IMR-90 (cell line): ENCODE measurements around the gene TRIM62. TPM values are rescaled to one million over a fixed set of nuclear protein-coding genes. Genes with fewer than 3 reads are reported as not detected.

Experiments used
- ATAC-seq: fragments of 200-7000 bp; cut with Tn5 transposase; 2 replicates; pipeline ENCODE4 v1.9.1; 2020; ENCODE audit warnings: low read depth, mild to moderate bottlenecking, moderate library complexity
- BruUV-seq: library from RNA; stranded (reverse); fragments of 400-500 nt; replicated peaks from 2 replicates; lab custom pipeline; 2021; lab: Mats Ljungman, UMichigan
- CTCF ChIA-PET: fragments of 300-600 bp; formaldehyde crosslinking; extraction: SDS; loops from one replicate; lab custom pipeline; 2021; ENCODE audit warnings: antibody characterized with exemption; lab: Yijun Ruan, JAX
- POLR2A ChIA-PET: fragments of 300-600 bp; sonication (Branson Sonifier 250); formaldehyde crosslinking; loops from one replicate; lab custom pipeline; 2022; ENCODE audit warnings: antibody characterized with exemption; ENCODE audit not compliant: unreplicated experiment; lab: Charles Lee
- DNase-seq: peaks from one replicate; pipeline ENCODE4 v3.0.0; 2013
- H2AFZ ChIP-seq: replicated peaks from 2 replicates; pipeline ENCODE3; 2013; ENCODE audit warnings: low read length, mild to moderate bottlenecking; ENCODE audit not compliant: poor library complexity
- H2AK5ac ChIP-seq: 2 replicates; pipeline ENCODE4 v1.6.1; 2013; ENCODE audit warnings: low read depth, low read length, inconsistent platforms
- H2AK9ac ChIP-seq: replicated peaks from 2 replicates; pipeline ENCODE3; 2013; ENCODE audit warnings: mild to moderate bottlenecking, low read depth, low read length, moderate library complexity; ENCODE audit not compliant: poor library complexity
- H2BK120ac ChIP-seq: 2 replicates; pipeline ENCODE4 v1.6.1; 2013; ENCODE audit warnings: low read depth, low read length, inconsistent platforms
- H2BK15ac ChIP-seq: 3 replicates; pipeline ENCODE4 v1.6.1; 2013; ENCODE audit warnings: low read depth, low read length, inconsistent platforms
- H2BK20ac ChIP-seq: 2 replicates; pipeline ENCODE4 v1.6.1; 2013; ENCODE audit warnings: low read depth, mild to moderate bottlenecking, inconsistent platforms, low read length, moderate library complexity
- H2BK5ac ChIP-seq: 2 replicates; pipeline ENCODE4 v1.6.1; 2013; ENCODE audit warnings: mild to moderate bottlenecking, low read depth, low read length, inconsistent platforms; ENCODE audit not compliant: poor library complexity, severe bottlenecking
- H3K14ac ChIP-seq: replicated peaks from 2 replicates; pipeline ENCODE4 v1.6.1; 2013; ENCODE audit warnings: low read depth, low read length, inconsistent platforms
- H3K18ac ChIP-seq: 2 replicates; pipeline ENCODE4 v1.6.1; 2013; ENCODE audit warnings: low read depth, low read length, control low read depth
- H3K23ac ChIP-seq: 2 replicates; pipeline ENCODE4 v1.6.1; 2013; ENCODE audit warnings: low read depth, low read length, inconsistent platforms
- H3K27ac ChIP-seq: 2 replicates; pipeline ENCODE4 v1.5.1; 2013; ENCODE audit warnings: mild to moderate bottlenecking, control low read depth, low read length; ENCODE audit not compliant: insufficient read depth
- H3K27me3 ChIP-seq: 2 replicates; pipeline ENCODE4 v1.6.1; 2013; ENCODE audit warnings: low read length; ENCODE audit not compliant: control insufficient read depth, insufficient read depth
- H3K36me3 ChIP-seq: 2 replicates; pipeline ENCODE4 v1.6.1; 2013; ENCODE audit warnings: low read length, mixed read lengths; ENCODE audit not compliant: control insufficient read depth, insufficient read depth
- H3K4ac ChIP-seq: 2 replicates; pipeline ENCODE4 v1.6.1; 2013; ENCODE audit warnings: low read depth, low read length, inconsistent platforms
- H3K4me1 ChIP-seq: 2 replicates; pipeline ENCODE4 v1.6.1; 2013; ENCODE audit warnings: low read length, mixed read lengths; ENCODE audit not compliant: control insufficient read depth, insufficient read depth
- H3K4me2 ChIP-seq: 2 replicates; pipeline ENCODE4 v1.6.1; 2013; ENCODE audit warnings: low read depth, mild to moderate bottlenecking, control low read depth, low read length, moderate library complexity
- H3K4me3 ChIP-seq: 2 replicates; pipeline ENCODE4 v1.5.1; 2013; ENCODE audit warnings: low read depth, mild to moderate bottlenecking, control low read depth, low read length, moderate library complexity; ENCODE audit not compliant: insufficient read depth
- H3K56ac ChIP-seq: 2 replicates; pipeline ENCODE4 v1.6.1; 2013; ENCODE audit warnings: low read length, inconsistent platforms; ENCODE audit not compliant: insufficient read depth; ENCODE audit errors: extremely low read depth
- H3K79me1 ChIP-seq, 2 experiments: 2 replicates each; pipeline ENCODE4 v1.6.1; 2013; ENCODE audit warnings: low read length in 2 of 2, inconsistent platforms in 1 of 2, low read depth in 1 of 2
- H3K9ac ChIP-seq: 2 replicates; pipeline ENCODE4 v1.6.1; 2013; ENCODE audit warnings: low read depth, low read length, control low read depth
- H3K9me1 ChIP-seq: 2 replicates; pipeline ENCODE4 v1.6.1; 2013; ENCODE audit warnings: low read length, inconsistent platforms; ENCODE audit not compliant: insufficient read depth
- H3K9me3 ChIP-seq: 2 replicates; pipeline ENCODE4 v1.6.1; 2013; ENCODE audit warnings: low read length; ENCODE audit not compliant: control insufficient read depth, insufficient read depth
- H4K20me1 ChIP-seq: 2 replicates; pipeline ENCODE4 v1.6.1; 2013; ENCODE audit warnings: low read length, inconsistent platforms; ENCODE audit not compliant: insufficient read depth
- H4K5ac ChIP-seq: 2 replicates; pipeline ENCODE4 v1.6.1; 2013; ENCODE audit warnings: mild to moderate bottlenecking, low read depth, low read length, control low read depth
- H4K8ac ChIP-seq, 2 experiments: 2 replicates each; pipeline ENCODE4 v1.6.1; 2013; ENCODE audit warnings: low read depth in 2 of 2, low read length in 2 of 2, control low read depth in 1 of 2, inconsistent platforms in 1 of 2
- H4K91ac ChIP-seq: 2 replicates; pipeline ENCODE4 v1.6.1; 2013; ENCODE audit warnings: low read depth, low read length, inconsistent platforms; ENCODE audit not compliant: insufficient read depth
- CTCF ChIP-seq: conservative IDR thresholded peaks from 2 replicates; pipeline ENCODE4 v1.5.1; 2012; ENCODE audit warnings: mild to moderate bottlenecking, low read depth, low read length, improper control_type of control experiment
- ELK1 ChIP-seq: fragments of 150-350 bp; IDR thresholded peaks from 2 replicates; pipeline ENCODE4 v1.6.1; 2016; ENCODE audit warnings: low read depth, mild to moderate bottlenecking, low read length, moderate library complexity, borderline replicate concordance
- NFE2L2 ChIP-seq: fragments of 150-350 bp; IDR thresholded peaks from 2 replicates; pipeline ENCODE4 v1.6.1; 2016; ENCODE audit warnings: low read depth, mild to moderate bottlenecking, low read length
- POLR2A ChIP-seq: IDR thresholded peaks from 2 replicates; pipeline ENCODE4 v1.6.1; 2012; ENCODE audit warnings: mild to moderate bottlenecking, low read depth, low read length
- RAD21 ChIP-seq: IDR thresholded peaks from 2 replicates; pipeline ENCODE4 v1.6.1; 2012; ENCODE audit warnings: low read length, improper control_type of control experiment
- RCOR1 ChIP-seq: IDR thresholded peaks from 2 replicates; pipeline ENCODE4 v1.6.1; 2012; ENCODE audit warnings: mild to moderate bottlenecking, low read length, improper control_type of control experiment; ENCODE audit not compliant: insufficient replicate concordance
- RFX5 ChIP-seq: IDR thresholded peaks from 2 replicates; pipeline ENCODE4 v1.8.0; 2012; ENCODE audit warnings: low read depth, mild to moderate bottlenecking, low read length, moderate library complexity
- SMC3 ChIP-seq: fragments of 150-350 bp; IDR thresholded peaks from 2 replicates; pipeline ENCODE4 v1.6.1; 2016; ENCODE audit warnings: low read depth, mild to moderate bottlenecking, antibody characterized with exemption, low read length, moderate library complexity
- WGBS, 2 experiments: methylation state at CpG; one replicate each; pipeline versions ENCODE4 v1.1.5 to v1.1.7; 2013; ENCODE audit warnings: missing lambda C conversion rate in 2 of 2; ENCODE audit not compliant: insufficient read length in 1 of 2; ENCODE audit errors: extremely low coverage in 2 of 2; 5-methylcytosine and 5-hydroxymethylcytosine counted together
- dilution Hi-C: fragments of 300-500 bp; cut with HindIII; formaldehyde crosslinking; loops from one replicate; pipeline ENCODE4 v1.14.3; 2018; ENCODE audit warnings: low sequenced_read_pairs; ENCODE audit not compliant: unreplicated experiment
- in situ Hi-C: fragments of 300-500 bp; cut with MboI; formaldehyde crosslinking; loops from 3 replicates; pipeline ENCODE4 v1.14.3; 2019; ENCODE audit warnings: low sequenced_read_pairs, inconsistent platforms, mixed read lengths
- intact Hi-C: fragments of 100-400 bp; cut with micrococcal nuclease; formaldehyde crosslinking; loops from 2 replicates; pipeline ENCODE4 v1.10.0; 2022
- polyA plus RNA-seq, 3 experiments: library from polyadenylated mRNA; depleted of rRNA; stranded (reverse); fragments of >200 nt; gene quantifications; 2 replicates each; pipeline ENCODE4 v1.2.3, GENCODE V29; 2012; ENCODE audit warnings: low replicate concordance in 1 of 3
- total RNA-seq: library from RNA; depleted of rRNA; stranded (reverse); fragments of >200 nt; gene quantifications from 2 replicates; pipeline ENCODE4 v1.2.3, GENCODE V29; 2012

The TRIM62 gene
- total and polyA plus RNA-seq, 2 of the 4 experiments (the other 2 are of a cell fraction): 3.0 to 11.1 TPM

- Histone ChIP-seq H3K9ac (no peak overlapping the region), H3K14ac (no peak overlapping the region), H3K56ac (no peak overlapping the region), H4K8ac (no peak overlapping the region), H2BK20ac (peak overlapping the region; percentile 16; the same call in 1 of the 2 replicates), H3K18ac (no peak overlapping the region), H2AFZ (no peak overlapping the region), H2AK5ac (no peak overlapping the region), H3K23ac (no peak overlapping the region; the same call in 1 of the 2 replicates), H3K27me3 (no peaks in the 10 kb centered on the region), H3K79me1 (peaks cover 3 to 28% of the 10 kb centered on the region in 2 experiments; a peak in 3 of 4 replicates), H3K4ac (peak overlapping the region; percentile 31), H3K4me2 (no peak overlapping the region), H3K9me3 (no peaks in the 10 kb centered on the region), H3K4me1 (peaks cover 20% of the 10 kb centered on the region), H4K20me1 (no peaks in the 10 kb centered on the region), H3K36me3 (peaks cover 25% of the 10 kb centered on the region), H3K4me3 (no peak overlapping the region), H2AK9ac (peak overlapping the region; percentile 25), H4K5ac (no peak overlapping the region), H3K27ac (no peak overlapping the region), H2BK5ac (no peak overlapping the region), H2BK120ac (peak overlapping the region; percentile 38), H2BK15ac (no peak overlapping the region), H4K91ac (peak overlapping the region; percentile 48; the same call in 1 of the 2 replicates), H3K9me1 (peaks cover 34% of the 10 kb centered on the region)
- BruUV-seq: no TSS peak
- ATAC-seq: no peak
- no peak for TF ChIP-seq POLR2A
- no peak for TF ChIP-seq ELK1
- TF ChIP-seq CTCF: no peak
- TF ChIP-seq SMC3: no peak
- TF ChIP-seq RCOR1: no peak
- no peak for TF ChIP-seq NFE2L2
- no peak for TF ChIP-seq RAD21
- no peak for TF ChIP-seq RFX5
- ChIA-PET POLR2A (no interaction called here), CTCF (no interaction called here)
- no peak for DNase-seq
- intact Hi-C loops: no loop called here
- dilution Hi-C loops: no loop called here
- in situ Hi-C loops: no loop called here
- 100% methylated on average over 2 of the region's 3 CpGs; no CpG with 5 or more reads in 1 of the 2 experiments for WGBS, 2 experiments
These were observed 35.8 kb downstream of the TRIM62 start for GRCh38 chr1:33146003-33146402.
